Fibroblast of lung (primary cell): Measurements from ENCODE around the gene CRYBG2. TPM values are rescaled to one million over a fixed set of nuclear protein-coding genes. Genes with fewer than 3 reads are reported as not detected.
A peak's percentile ranks its signal among the peaks of the same experiment; 100 is the strongest.

ENCODE experiments used
- DNase-seq, 2 donors: peaks; one replicate each; pipeline versions ENCODE4 v3.0.0 to v3.0.0-alpha.2; 2010; ENCODE audit warnings: low read depth in 2 of 2
- H2AFZ ChIP-seq: 2 replicates; pipeline ENCODE4 v1.5.1; 2012; ENCODE audit warnings: low read length, control low read depth, inconsistent platforms
- H3K27ac ChIP-seq: 2 replicates; pipeline ENCODE4 v1.5.1; 2011; ENCODE audit warnings: low read length, control low read depth; ENCODE audit not compliant: insufficient read depth
- H3K27me3 ChIP-seq: 2 replicates; pipeline ENCODE4 v1.5.1; 2011; ENCODE audit warnings: mild to moderate bottlenecking, low read length; ENCODE audit not compliant: control insufficient read depth, insufficient read depth
- H3K36me3 ChIP-seq: 2 replicates; pipeline ENCODE4 v1.5.1; 2011; ENCODE audit warnings: low read length; ENCODE audit not compliant: control insufficient read depth, insufficient read depth
- H3K4me1 ChIP-seq: 2 replicates; pipeline ENCODE4 v1.5.1; 2011; ENCODE audit warnings: low read length; ENCODE audit not compliant: control insufficient read depth, insufficient read depth; ENCODE audit errors: extremely low read depth
- H3K4me2 ChIP-seq: 2 replicates; pipeline ENCODE4 v1.5.1; 2011; ENCODE audit warnings: low read length, control low read depth; ENCODE audit not compliant: insufficient read depth; ENCODE audit errors: extremely low read depth
- H3K4me3 ChIP-seq, 4 experiments: fragments of 200-600 bp in 1 of 4; sonication (generic) in 1 of 4; replicated peaks in 1 of 4; 2 replicates each; pipeline ENCODE4 v1.5.1; 2011 to 2016; ENCODE audit warnings: low read length in 4 of 4, low read depth in 3 of 4, mild to moderate bottlenecking in 3 of 4, control low read depth in 2 of 4, inconsistent platforms in 1 of 4, mixed read lengths in 1 of 4; ENCODE audit not compliant: insufficient read depth in 1 of 4; ENCODE audit errors: control extremely low read depth in 1 of 4
- H3K79me2 ChIP-seq: 2 replicates; pipeline ENCODE4 v1.5.1; 2012; ENCODE audit warnings: mild to moderate bottlenecking, low read length, inconsistent platforms; ENCODE audit not compliant: control insufficient read depth, insufficient read depth
- H3K9ac ChIP-seq: 2 replicates; pipeline ENCODE4 v1.5.1; 2011; ENCODE audit warnings: mild to moderate bottlenecking, low read length, control low read depth; ENCODE audit not compliant: insufficient read depth
- H3K9me3 ChIP-seq: 2 replicates; pipeline ENCODE4 v1.5.1; 2012; ENCODE audit warnings: low read depth, low read length; ENCODE audit not compliant: control insufficient read depth, insufficient read depth
- H4K20me1 ChIP-seq: 2 replicates; pipeline ENCODE4 v1.5.1; 2011; ENCODE audit warnings: low read length; ENCODE audit not compliant: control insufficient read depth, insufficient read depth; ENCODE audit errors: extremely low read depth
- EZH2 ChIP-seq: IDR thresholded peaks from 2 replicates; pipeline ENCODE4 v1.5.1; 2012; ENCODE audit warnings: low read length, control low read depth, mild to moderate bottlenecking; ENCODE audit errors: missing control alignments
- polyA plus RNA-seq, 2 donors: library from polyadenylated mRNA; depleted of rRNA in 1 of 2; stranded (reverse) in 1 of 2; unstranded in 1 of 2; fragments of >200 nt; gene quantifications; 2 replicates each; pipeline ENCODE4 v1.2.1, GENCODE V29; 2011 to 2012; ENCODE audit warnings: missing spikeins in 1 of 2
- total RNA-seq: library from RNA; depleted of rRNA; stranded (reverse); fragments of >200 nt; gene quantifications from 2 replicates; pipeline ENCODE4 v1.2.1, GENCODE V29; 2014
- TF ChIP-seq, protein P1 (sequence below), 2 donors: IDR thresholded peaks in 1 of 2; conservative IDR thresholded peaks in 1 of 2; 1 replicate in 1 of 2; 2 replicates in 1 of 2; pipeline ENCODE4 v1.5.1; 2011 to 2012; ENCODE audit warnings: low read length in 2 of 2, control low read depth in 1 of 2, inconsistent platforms in 1 of 2, low read depth in 1 of 2, mild to moderate bottlenecking in 1 of 2

Gene CRYBG2
- total and polyA plus RNA-seq, 2 donors (not counting 1 experiment from before 2014, with no cell fraction given) = not detected

DNA sequence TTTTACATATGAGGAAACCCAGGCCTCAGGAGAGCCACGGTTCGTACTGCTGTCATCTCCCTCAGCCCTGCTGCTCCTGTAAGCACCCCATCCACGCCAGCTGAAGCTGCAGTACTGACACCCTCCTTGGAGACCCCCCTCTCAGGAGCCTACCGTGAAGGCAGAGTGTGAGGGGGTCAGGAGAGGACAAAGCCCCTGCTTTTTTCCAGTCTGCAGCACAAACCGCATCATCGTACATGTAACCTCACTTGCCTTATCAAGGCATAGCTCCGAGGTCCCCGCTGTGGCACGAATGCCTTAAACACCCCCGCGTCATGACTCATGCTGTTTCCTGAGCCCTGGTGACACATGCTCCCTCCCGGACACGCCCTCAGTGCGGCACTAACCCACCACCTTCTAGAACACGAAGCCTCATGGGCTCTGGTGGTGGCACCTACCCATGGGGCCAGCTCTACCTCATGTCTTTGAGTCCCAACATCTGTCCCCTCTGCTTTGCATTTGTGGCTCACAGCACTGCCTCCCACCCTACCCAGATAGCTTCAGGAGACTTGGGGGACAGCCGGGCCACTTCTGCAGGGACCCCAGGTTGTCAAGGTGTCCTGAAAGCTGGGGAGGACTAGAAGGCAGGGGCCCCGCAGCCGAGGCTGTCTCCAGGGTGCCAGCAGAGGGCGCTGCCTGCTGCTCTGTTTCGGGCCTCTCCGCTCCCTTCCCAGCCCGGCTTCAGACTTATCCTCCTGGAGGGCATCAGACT, 69.2 kb downstream of the CRYBG2 start:
- Histone ChIP-seq H4K20me1 (no peaks in the 10 kb centered on the region), H3K4me2 (peak overlapping the region; percentile 50), H3K9ac (peak overlapping the region; percentile 35), H2AFZ (no peak overlapping the region), H3K27me3 (no peaks in the 10 kb centered on the region), H3K27ac (peak overlapping the region; percentile 71), H3K4me1 (peaks cover 44% of the 10 kb centered on the region), H3K79me2 (peaks cover 32% of the 10 kb centered on the region), H3K4me3 (no peak overlapping the region), H3K9me3 (no peaks in the 10 kb centered on the region), H3K36me3 (peaks cover 16% of the 10 kb centered on the region)
- peak; percentile 87 to 96 for DNase-seq
- no peak for TF ChIP-seq EZH2
- TF ChIP-seq, protein P1, sequence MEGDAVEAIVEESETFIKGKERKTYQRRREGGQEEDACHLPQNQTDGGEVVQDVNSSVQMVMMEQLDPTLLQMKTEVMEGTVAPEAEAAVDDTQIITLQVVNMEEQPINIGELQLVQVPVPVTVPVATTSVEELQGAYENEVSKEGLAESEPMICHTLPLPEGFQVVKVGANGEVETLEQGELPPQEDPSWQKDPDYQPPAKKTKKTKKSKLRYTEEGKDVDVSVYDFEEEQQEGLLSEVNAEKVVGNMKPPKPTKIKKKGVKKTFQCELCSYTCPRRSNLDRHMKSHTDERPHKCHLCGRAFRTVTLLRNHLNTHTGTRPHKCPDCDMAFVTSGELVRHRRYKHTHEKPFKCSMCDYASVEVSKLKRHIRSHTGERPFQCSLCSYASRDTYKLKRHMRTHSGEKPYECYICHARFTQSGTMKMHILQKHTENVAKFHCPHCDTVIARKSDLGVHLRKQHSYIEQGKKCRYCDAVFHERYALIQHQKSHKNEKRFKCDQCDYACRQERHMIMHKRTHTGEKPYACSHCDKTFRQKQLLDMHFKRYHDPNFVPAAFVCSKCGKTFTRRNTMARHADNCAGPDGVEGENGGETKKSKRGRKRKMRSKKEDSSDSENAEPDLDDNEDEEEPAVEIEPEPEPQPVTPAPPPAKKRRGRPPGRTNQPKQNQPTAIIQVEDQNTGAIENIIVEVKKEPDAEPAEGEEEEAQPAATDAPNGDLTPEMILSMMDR (conservative IDR thresholded peaks at IDR 0.05 in 1 of 2, IDR thresholded peaks at IDR 0.05 in 1 of 2; ENCODE audit: low read depth in 1 of 2, low read length in 2 of 2) = peak; percentile 57 to 82

GRCh38 chr1:26283871-26284596, 69.9 kb downstream of the CRYBG2 start:
- DNase-seq = no peak
- H3K27ac ChIP-seq = peak overlapping the region; percentile 71

More at GRCh38 chr1:26283871-26284596, 69.9 kb downstream of the CRYBG2 start:
- Histone ChIP-seq H3K27me3 (no peaks in the 10 kb centered on the region), H3K9ac (peak overlapping the region; percentile 35), H2AFZ (no peak overlapping the region), H4K20me1 (no peaks in the 10 kb centered on the region), H3K4me1 (peaks cover 49% of the 10 kb centered on the region), H3K79me2 (peaks cover 39% of the 10 kb centered on the region), H3K4me3 (no peak overlapping the region), H3K4me2 (peak overlapping the region; percentile 50), H3K36me3 (peaks cover 16% of the 10 kb centered on the region), H3K9me3 (no peaks in the 10 kb centered on the region)
- TF ChIP-seq, protein P1 (conservative IDR thresholded peaks at IDR 0.05 in 1 of 2, IDR thresholded peaks at IDR 0.05 in 1 of 2; ENCODE audit: low read depth in 1 of 2, low read length in 2 of 2) = no peak
- TF ChIP-seq EZH2 = no peak
